K562 (cell line): Measurements from ENCODE around the gene SPATA2. TPM values are rescaled to one million over a fixed set of nuclear protein-coding genes. Genes with fewer than 3 reads are reported as not detected.

Experiments used
- ATAC-seq: fragments of 200-7000 bp; cut with Tn5 transposase; 3 replicates; pipeline ENCODE4 v1.9.1; 2020; ENCODE audit warnings: moderate library complexity
- BruUV-seq: library from RNA; stranded (reverse); fragments of 400-500 nt; replicated peaks from 2 replicates; lab custom pipeline; 2021; lab: Mats Ljungman, UMichigan
- CTCF ChIA-PET: fragments of 300-600 bp; formaldehyde crosslinking; extraction: SDS; loops from one replicate; lab custom pipeline; 2021; ENCODE audit warnings: low intra/inter-chr PET ratio; lab: Yijun Ruan, JAX
- POLR2A ChIA-PET: fragments of 300-600, 350-650 bp; sonication (Branson Sonifier 250); formaldehyde crosslinking; extraction: SDS; loops from one replicate; lab custom pipeline; 2021; ENCODE audit warnings: antibody characterized with exemption, inconsistent platforms; lab: Yijun Ruan, JAX
- DNase-seq, 4 experiments: peaks; one replicate each; pipeline versions ENCODE4 v3.0.0 to v3.0.0-alpha.2; 2011 to 2018; ENCODE audit warnings: low spot score in 3 of 4, mixed read lengths in 3 of 4; ENCODE audit errors: extremely low read depth in 1 of 4
- FAIRE-seq: peaks from 2 replicates; lab custom pipeline; 2011; peaks lifted over from hg19 to GRCh38; lab: Jason Lieb, UNC
- H2AFZ ChIP-seq: 2 replicates; pipeline ENCODE4 v1.6.0; 2011; ENCODE audit warnings: low read depth, low read length, control low read depth, inconsistent platforms
- H3K27ac ChIP-seq: fragments of 200-600 bp; 3 replicates; pipeline ENCODE4 v1.8.0; 2011; ENCODE audit warnings: low read depth, mild to moderate bottlenecking, control low read depth, inconsistent platforms, low read length, moderate library complexity, mixed read lengths; ENCODE audit errors: extremely low read depth
- H3K27me3 ChIP-seq, 2 experiments: fragments of 300-600 bp in 1 of 2; 2 replicates in 1 of 2; 3 replicates in 1 of 2; pipeline versions ENCODE4 v1.6.0 to v1.8.0; 2011; ENCODE audit warnings: inconsistent platforms in 2 of 2, low read length in 2 of 2, mild to moderate bottlenecking in 1 of 2, mixed read lengths in 1 of 2, moderate library complexity in 1 of 2; ENCODE audit not compliant: control insufficient read depth in 2 of 2, insufficient read depth in 2 of 2
- H3K36me3 ChIP-seq: fragments of 300-600 bp; 3 replicates; pipeline ENCODE4 v1.8.0; 2011; ENCODE audit warnings: mild to moderate bottlenecking, low read length, inconsistent platforms; ENCODE audit not compliant: control insufficient read depth, insufficient read depth
- H3K4me1 ChIP-seq, 2 experiments: fragments of 200-600 bp in 1 of 2; replicated peaks in 1 of 2; 2 replicates in 1 of 2; 3 replicates in 1 of 2; pipeline versions ENCODE4 v1.5.1 to v1.8.0; 2011; ENCODE audit warnings: inconsistent platforms in 2 of 2, low read length in 2 of 2, mild to moderate bottlenecking in 1 of 2, mixed read lengths in 1 of 2, moderate library complexity in 1 of 2; ENCODE audit not compliant: control insufficient read depth in 2 of 2, insufficient read depth in 2 of 2
- H3K4me2 ChIP-seq: 2 replicates; pipeline ENCODE4 v1.6.1; 2011; ENCODE audit warnings: low read length, control low read depth, inconsistent platforms, mixed read lengths; ENCODE audit not compliant: insufficient read depth
- H3K4me3 ChIP-seq: fragments of 200-600 bp; sonication (generic), shearing (Covaris generic); 2 replicates; pipeline ENCODE4 v1.5.1; 2016; ENCODE audit warnings: control low read depth, inconsistent platforms
- H3K79me2 ChIP-seq: fragments of 200-600 bp; 3 replicates; pipeline ENCODE4 v1.8.0; 2011; ENCODE audit warnings: low read length, inconsistent platforms; ENCODE audit not compliant: control insufficient read depth, insufficient read depth
- H3K9ac ChIP-seq, 2 experiments: 2 replicates each; pipeline versions ENCODE4 v1.6.0 to v1.6.1; 2011; ENCODE audit warnings: low read depth in 2 of 2, low read length in 2 of 2, control low read depth in 1 of 2, inconsistent platforms in 1 of 2, mild to moderate bottlenecking in 1 of 2, mixed read lengths in 1 of 2; ENCODE audit not compliant: insufficient read depth in 1 of 2
- H3K9me1 ChIP-seq: one replicate; pipeline ENCODE4 v1.6.0; 2011; ENCODE audit warnings: inconsistent platforms, mild to moderate bottlenecking, low read length, moderate library complexity; ENCODE audit not compliant: control insufficient read depth, insufficient read depth
- H3K9me3 ChIP-seq: replicated peaks from 2 replicates; pipeline ENCODE4 v1.5.1; 2011; ENCODE audit warnings: low read depth, low read length, inconsistent platforms; ENCODE audit not compliant: control insufficient read depth, insufficient read depth
- H4K20me1 ChIP-seq: replicated peaks from 2 replicates; pipeline ENCODE4 v1.6.1; 2011; ENCODE audit warnings: low read length, inconsistent platforms, mixed read lengths; ENCODE audit not compliant: control insufficient read depth, insufficient read depth
- GTF2E2 ChIP-seq: fragments of 200-800 bp; sonication (Bioruptor generic); IDR thresholded peaks from 2 replicates; pipeline ENCODE4 v1.6.1; 2016; ENCODE audit warnings: missing genetic modification characterization, missing compliant biosample characterization
- ZNF316 ChIP-seq: fragments of 450-650 bp; IDR thresholded peaks from 2 replicates; pipeline ENCODE4 v1.6.1; 2016
- ZNF518B ChIP-seq: fragments of 250-450 bp; sonication (Bioruptor Pico); IDR thresholded peaks from 2 replicates; pipeline ENCODE4 v1.5.0; 2021; ENCODE audit warnings: mild to moderate bottlenecking, moderate library complexity
- WGBS: fragments of 100-300 bp; shearing (Covaris generic); methylation state at CpG from one replicate; pipeline ENCODE4 v1.1.6; 2016; ENCODE audit warnings: low coverage, mixed read lengths; ENCODE audit not compliant: insufficient coverage; ENCODE audit errors: missing lambda C conversion rate; 5-methylcytosine and 5-hydroxymethylcytosine counted together
- in situ Hi-C: fragments of 300-500 bp; cut with MboI; formaldehyde crosslinking; loops from 4 replicates; pipeline ENCODE4 v1.15.0; 2018; ENCODE audit warnings: inconsistent platforms, mixed read lengths
- intact Hi-C: fragments of 100-400 bp; cut with micrococcal nuclease; formaldehyde crosslinking; loops from 2 replicates; pipeline ENCODE4 v1.14.2; 2022
- polyA plus RNA-seq, 8 experiments: library from polyadenylated mRNA; depleted of rRNA in 4 of 8; stranded (reverse) in 5 of 8; unstranded in 3 of 8; fragments of >200 nt; fragmentation: Nextera tagmentation in 2 of 8; fragmentation: Illumina TruSeq in 1 of 8; extraction: Ambion mirVana in 2 of 8; extraction: Trizol in 1 of 8; gene quantifications; 2 replicates each; pipeline versions ENCODE4 v1.2.1 to v1.2.3, GENCODE V29; 2011 to 2014; ENCODE audit warnings: inconsistent platforms in 1 of 8, missing spikeins in 1 of 8
- total RNA-seq, 7 experiments: library from RNA; depleted of rRNA in 6 of 7; stranded (reverse); fragments of >200 nt in 6 of 7; fragmentation: Illumina TruSeq in 2 of 7; extraction: Trizol in 2 of 7; gene quantifications; 2 replicates each; pipeline versions ENCODE4 v1.2.1 to v1.2.3, GENCODE V29; 2011 to 2021; ENCODE audit warnings: low replicate concordance in 1 of 7
- TF ChIP-seq, protein P1 (sequence below): fragments of 250-450 bp; sonication (Bioruptor Pico); IDR thresholded peaks from 2 replicates; pipeline ENCODE4 v1.9.0; 2021; ENCODE audit warnings: mild to moderate bottlenecking, inconsistent platforms

SPATA2 gene
- total and polyA plus RNA-seq, 9 of the 15 experiments (the other 6 are each of a cell fraction or from before 2014, with no cell fraction given) = 0.46 to 8.2 (median 2.7) TPM

DNA sequence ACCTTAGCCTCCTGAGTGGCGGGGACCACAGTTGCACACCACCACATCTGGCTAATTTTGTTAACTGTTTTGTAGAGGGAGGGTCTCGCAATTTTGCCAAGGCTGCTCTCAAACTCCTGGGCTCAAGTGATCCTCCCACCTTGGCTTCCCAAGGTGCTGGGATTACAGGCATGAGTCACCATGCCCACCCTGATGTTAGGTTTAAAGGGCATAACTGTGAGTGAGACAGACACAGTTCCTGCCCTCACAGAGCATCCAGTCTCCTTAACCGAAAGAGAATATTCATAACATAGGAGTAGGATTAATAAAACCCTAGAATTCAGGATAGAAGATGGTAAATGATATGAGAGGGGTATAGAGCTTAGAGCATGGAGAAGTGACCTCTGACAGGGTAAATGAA is 3.1 kb upstream of the SPATA2 start:
- Histone ChIP-seq H3K9ac (no peak overlapping the region), H3K9me1 (no peaks in the 10 kb centered on the region), H3K4me3 (no peak overlapping the region), H3K79me2 (peaks cover 19% of the 10 kb centered on the region), H3K27me3 (no peaks in the 10 kb centered on the region), H4K20me1 (peaks cover 9% of the 10 kb centered on the region; the same call in 1 of the 2 replicates), H3K4me1 (peaks cover 15 to 17% of the 10 kb centered on the region in 2 experiments; a peak in 4 of 5 replicates), H3K4me2 (no peak overlapping the region), H2AFZ (no peak overlapping the region), H3K36me3 (peaks cover 1% of the 10 kb centered on the region; the same call in 1 of the 3 replicates), H3K9me3 (no peaks in the 10 kb centered on the region), H3K27ac (no peak overlapping the region)
- 93% methylated on average over 3 of the region's 3 CpGs for WGBS
- POLR2A ChIA-PET = interaction anchor here (0.6 kb wide), 1 partner anchor 68 kb away, joined by 3 read pairs; no protein-coding TSS in a partner anchor
- FAIRE-seq (no peak), DNase-seq (no peak), ATAC-seq (no peak)
- BruUV-seq = no TSS peak
- no peak for TF ChIP-seq GTF2E2 (tag)
- TF ChIP-seq ZNF518B (CRISPR knock-in tag) = no peak
- TF ChIP-seq ZNF316 = peak; percentile 46
- TF ChIP-seq, protein P1, sequence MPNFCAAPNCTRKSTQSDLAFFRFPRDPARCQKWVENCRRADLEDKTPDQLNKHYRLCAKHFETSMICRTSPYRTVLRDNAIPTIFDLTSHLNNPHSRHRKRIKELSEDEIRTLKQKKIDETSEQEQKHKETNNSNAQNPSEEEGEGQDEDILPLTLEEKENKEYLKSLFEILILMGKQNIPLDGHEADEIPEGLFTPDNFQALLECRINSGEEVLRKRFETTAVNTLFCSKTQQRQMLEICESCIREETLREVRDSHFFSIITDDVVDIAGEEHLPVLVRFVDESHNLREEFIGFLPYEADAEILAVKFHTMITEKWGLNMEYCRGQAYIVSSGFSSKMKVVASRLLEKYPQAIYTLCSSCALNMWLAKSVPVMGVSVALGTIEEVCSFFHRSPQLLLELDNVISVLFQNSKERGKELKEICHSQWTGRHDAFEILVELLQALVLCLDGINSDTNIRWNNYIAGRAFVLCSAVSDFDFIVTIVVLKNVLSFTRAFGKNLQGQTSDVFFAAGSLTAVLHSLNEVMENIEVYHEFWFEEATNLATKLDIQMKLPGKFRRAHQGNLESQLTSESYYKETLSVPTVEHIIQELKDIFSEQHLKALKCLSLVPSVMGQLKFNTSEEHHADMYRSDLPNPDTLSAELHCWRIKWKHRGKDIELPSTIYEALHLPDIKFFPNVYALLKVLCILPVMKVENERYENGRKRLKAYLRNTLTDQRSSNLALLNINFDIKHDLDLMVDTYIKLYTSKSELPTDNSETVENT = no peak
- CTCF ChIA-PET = no interaction called here
- intact Hi-C loops = no loop called here
- in situ Hi-C loops = no loop called here
